CD4-positive, alpha-beta T cell treated with Interleukin-10 for 1 hour (primary cell): ENCODE results near the gene LCN15.
"Not testable (repeated sequence)": the region's sequence is repeated elsewhere in the genome, so short reads cannot be mapped to it uniquely, and the experiment has no call there.

Source experiments
- DNase-seq: peaks from one replicate; pipeline ENCODE4 v3.0.0-alpha.2; 2020

The LCN15 gene

GRCh38 chr9:136720251-136720897, 43.9 kb downstream of the LCN15 start:
- no peak for DNase-seq

- peak; percentile 34 for DNase-seq
Observed at GRCh38 chr9:136719195-136719880, 45.0 kb downstream of the LCN15 start.

DNA sequence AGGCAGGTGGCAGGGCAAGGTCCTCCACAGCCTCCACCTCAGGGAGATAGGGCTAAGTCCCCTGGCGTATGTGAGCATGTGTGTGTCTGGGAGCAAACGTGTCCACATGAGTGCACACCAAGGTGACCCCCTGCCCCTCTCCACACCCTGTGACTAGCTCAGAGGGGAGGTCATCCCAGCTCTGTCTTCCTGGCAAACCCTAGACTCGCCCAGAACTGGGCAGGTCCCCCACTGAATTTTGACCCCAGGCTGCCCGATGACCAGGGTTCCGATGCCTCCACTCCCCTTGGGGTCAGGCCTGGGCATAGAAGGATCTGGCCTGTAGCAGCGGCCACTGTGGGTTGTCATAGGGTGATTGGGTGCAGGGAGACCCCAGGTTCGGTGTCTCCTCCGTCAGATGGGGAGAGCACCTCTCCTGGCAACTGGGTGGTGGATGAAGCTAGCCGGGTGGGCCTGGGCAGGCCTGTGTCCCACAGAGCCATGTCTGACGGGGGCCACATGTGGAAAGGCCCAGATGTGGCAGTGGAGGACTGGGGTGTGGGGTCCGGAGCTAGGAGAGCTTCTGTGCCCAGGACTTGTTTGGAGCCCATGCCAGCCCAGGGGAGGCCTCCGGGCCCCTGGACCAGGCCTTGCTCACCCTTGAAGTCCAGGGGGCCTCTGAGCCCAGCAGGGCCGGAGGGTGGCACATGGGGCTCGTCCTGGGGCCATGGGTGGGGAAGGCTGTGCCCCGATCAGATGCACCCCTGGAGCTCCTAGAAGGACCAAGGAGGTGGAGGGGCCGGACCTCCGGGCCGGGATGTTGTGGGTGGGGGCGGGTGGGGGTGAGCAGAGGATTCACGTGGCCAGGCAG, 45.7 kb downstream of the LCN15 start:
- DNase-seq = no peak

GRCh38 chr9:136717399-136717798, 46.9 kb downstream of the LCN15 start:
- DNase-seq = no peak

DNA sequence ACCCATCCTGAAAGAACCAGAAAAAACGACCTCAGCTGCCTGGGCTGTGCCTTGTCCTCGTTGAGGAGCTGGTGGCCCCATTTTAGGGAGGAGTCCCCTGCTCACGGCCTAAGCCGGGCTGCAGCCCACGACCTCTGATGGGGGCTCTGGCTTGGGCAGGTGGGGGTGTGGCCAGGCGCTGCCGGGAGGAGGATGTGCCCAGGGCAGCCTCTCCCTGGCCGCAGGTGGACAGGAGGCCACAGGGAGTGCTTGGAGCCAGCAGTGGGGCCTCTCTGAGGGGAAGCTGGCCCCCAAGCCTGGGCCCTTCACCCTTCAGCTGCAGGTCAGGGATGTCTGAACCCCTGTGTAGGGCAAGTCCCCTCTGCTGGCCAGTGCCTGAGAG, 49.4 kb downstream of the LCN15 start:
- DNase-seq = no peak

GRCh38 chr9:136714096-136714892, 50.0 kb downstream of the LCN15 start:
- DNase-seq = no peak

DNA sequence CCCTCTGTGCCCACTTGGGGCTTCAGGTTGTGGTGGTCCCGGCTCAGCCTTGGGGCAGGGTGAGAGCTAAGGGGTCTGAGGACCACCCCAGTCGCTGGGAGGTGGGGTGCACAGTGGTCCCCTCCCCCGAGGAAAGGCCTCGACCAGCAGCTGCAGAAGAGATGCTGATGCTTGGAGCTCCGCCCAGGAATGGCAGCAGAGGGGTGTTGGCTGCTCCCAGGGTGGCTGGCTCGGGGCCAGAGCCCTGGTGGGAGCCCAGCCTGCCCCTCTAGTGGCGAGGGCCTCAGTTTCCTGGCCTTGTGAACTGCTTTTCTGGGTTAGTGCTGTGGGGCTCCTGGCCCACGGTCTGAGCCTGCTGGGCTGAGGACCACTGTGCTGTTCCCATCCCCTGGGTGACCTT, 50.8 kb downstream of the LCN15 start:
- no peak for DNase-seq

DNA sequence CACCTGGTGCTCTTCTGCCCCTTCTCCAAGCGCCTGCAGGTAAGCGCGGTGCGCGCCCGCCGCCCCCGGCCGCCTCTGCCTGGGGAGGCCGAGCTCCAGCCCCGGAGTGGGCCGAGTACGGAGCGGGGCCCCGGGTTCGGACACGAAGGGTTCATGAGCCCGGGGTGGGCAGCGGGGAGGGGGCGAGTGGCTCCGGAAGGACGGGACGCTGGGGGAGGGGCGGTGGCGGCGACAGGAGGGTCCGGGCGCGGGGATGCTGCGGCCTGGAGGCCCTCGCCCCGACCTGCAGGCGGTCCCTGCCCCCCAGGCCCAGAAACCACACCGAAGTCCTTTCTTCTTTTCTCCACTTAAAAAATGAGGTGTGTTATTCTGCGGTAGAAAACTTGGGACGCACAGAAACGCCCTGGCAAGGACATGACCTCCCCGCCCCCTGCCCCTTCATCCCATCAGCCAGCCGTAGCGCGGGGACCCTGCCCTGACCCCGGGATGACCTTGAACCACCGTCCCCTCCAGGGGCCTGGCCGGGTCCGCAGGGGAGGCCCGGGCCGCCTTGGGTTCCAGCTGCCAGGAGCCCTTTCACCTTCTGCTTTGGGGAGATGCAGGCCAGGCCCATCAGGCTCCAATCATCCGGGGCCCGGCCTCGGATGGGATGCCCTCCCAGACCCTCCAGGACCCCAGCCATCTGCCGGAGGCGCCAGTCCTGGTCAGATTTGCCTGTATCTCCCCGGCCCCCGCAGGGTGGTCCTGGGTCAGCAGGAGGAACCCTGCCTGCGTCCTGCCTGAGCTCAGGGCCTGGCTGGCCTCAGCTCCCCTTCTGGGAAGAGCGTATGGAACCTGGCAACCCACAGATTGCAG, 51.4 kb downstream of the LCN15 start:
- no peak for DNase-seq

GRCh38 chr9:136711751-136712689, 52.3 kb downstream of the LCN15 start, which contains the start of gene DIPK1B:
DIPK1B (plus strand) TSS chr9:136712572; CDS start chr9:136712666, 94 bp downstream.
- no peak for DNase-seq

- DNase-seq = not testable (repeated sequence)
Observed at GRCh38 chr9:136711219-136711648, 53.1 kb downstream of the LCN15 start.

GRCh38 chr9:136710543-136710942, 53.8 kb downstream of the LCN15 start:
- DNase-seq = no peak
